ENCODE data around the gene TRPM5. TPM values are rescaled to one million over a fixed set of nuclear protein-coding genes. Genes with fewer than 3 reads are reported as not detected.

Gene TRPM5
- total RNA-seq, 4 donors from 2014 or later, result not detected

DNA sequence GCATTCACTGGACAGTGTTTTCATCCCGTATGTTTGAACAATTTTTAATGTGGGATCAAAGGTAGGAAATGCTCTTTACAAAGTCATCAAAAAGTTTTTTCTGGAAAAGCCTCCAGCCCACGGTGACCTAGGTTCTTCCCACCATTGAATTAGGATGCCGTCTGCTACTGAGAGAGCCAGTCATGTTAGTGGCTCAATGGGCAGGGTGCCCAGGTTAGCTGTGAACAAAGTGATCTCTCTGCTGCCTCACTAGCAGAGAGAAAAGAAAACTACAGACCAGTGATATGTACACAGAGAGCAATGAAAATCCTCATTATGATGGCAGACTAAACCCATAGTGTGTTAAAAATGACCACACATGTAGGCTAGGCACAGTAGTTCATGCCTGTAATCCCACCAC, 32.9 kb upstream of the TRPM5 start:
- H3K27ac ChIP-seq, result no peak overlapping the region
- peaks cover 0 to 2% (median 0%) of the 10 kb centered on the region in 4 donors for H3K27me3 ChIP-seq
- H3K36me3 ChIP-seq, result no peaks in the 10 kb centered on the region
- no peak for DNase-seq
- TF ChIP-seq POLR2A (IDR thresholded peaks at IDR 0.05), result no peak
- TF ChIP-seq, protein P1, sequence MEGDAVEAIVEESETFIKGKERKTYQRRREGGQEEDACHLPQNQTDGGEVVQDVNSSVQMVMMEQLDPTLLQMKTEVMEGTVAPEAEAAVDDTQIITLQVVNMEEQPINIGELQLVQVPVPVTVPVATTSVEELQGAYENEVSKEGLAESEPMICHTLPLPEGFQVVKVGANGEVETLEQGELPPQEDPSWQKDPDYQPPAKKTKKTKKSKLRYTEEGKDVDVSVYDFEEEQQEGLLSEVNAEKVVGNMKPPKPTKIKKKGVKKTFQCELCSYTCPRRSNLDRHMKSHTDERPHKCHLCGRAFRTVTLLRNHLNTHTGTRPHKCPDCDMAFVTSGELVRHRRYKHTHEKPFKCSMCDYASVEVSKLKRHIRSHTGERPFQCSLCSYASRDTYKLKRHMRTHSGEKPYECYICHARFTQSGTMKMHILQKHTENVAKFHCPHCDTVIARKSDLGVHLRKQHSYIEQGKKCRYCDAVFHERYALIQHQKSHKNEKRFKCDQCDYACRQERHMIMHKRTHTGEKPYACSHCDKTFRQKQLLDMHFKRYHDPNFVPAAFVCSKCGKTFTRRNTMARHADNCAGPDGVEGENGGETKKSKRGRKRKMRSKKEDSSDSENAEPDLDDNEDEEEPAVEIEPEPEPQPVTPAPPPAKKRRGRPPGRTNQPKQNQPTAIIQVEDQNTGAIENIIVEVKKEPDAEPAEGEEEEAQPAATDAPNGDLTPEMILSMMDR (IDR thresholded peaks at IDR 0.05), result no peak
- H3K4me1 ChIP-seq, result peaks cover 0 to 17% (median 0%) of the 10 kb centered on the region in 3 donors
- WGBS, 2 donors, result 52 to 74% methylated on average over 3 of the region's 3 CpGs
- peaks cover 0 to 9% (median 7%) of the 10 kb centered on the region in 3 donors for H3K9me3 ChIP-seq
- H3K4me3 ChIP-seq, result no peak overlapping the region
- intact Hi-C loops (cut with DNase I), result no loop called here

DNA sequence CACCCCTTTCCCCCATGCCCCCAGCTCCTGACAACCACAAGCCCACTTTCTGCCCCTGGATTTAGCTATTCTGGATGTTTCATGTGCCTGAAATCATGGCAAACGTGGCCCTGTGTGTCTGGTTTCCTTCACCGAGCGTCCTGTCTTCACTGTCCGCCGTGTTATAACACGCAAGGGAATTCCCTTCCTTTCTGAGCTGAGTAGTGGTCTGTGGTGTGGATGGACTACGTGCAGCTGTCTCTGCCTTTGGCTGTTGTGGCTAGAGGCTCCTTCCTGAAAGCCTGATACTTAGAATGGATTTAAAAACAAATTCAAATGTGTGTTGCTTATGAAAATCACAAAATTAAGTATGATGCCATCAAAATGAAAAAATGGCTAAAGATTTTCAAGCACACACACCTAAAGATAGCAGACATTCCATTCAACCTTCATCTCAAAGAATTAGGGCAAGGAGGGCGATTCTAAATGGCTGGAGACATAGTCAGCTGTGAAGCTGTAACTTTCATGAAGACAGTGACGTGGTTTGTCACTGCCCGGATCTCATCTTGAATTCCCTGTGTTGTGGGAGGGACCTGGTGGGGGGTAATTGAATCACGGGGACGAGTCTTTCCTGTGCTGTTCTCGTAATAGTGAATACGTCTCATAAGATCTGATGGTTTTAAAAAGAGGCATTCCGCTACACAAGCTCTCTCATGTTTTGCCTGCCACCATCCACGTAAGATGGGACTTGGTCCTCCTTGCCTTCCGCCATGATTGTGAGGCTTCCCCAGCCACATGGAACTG, 31.0 kb upstream of the TRPM5 start:
- Histone ChIP-seq H3K27ac (no peak overlapping the region), H3K4me3 (no peak overlapping the region), H3K36me3 (no peaks in the 10 kb centered on the region), H3K9me3 (peaks cover 0 to 9% (median 7%) of the 10 kb centered on the region in 3 donors), H3K27me3 (peaks cover 0 to 9% (median 0%) of the 10 kb centered on the region in 4 donors), H3K4me1 (peaks cover 0 to 2% (median 0%) of the 10 kb centered on the region in 3 donors)
- intact Hi-C loops (cut with DNase I), result no loop called here
- no peak for DNase-seq
- TF ChIP-seq, protein P1 (IDR thresholded peaks at IDR 0.05), result no peak
- 72 to 81% methylated on average over 16 to 17 of the region's 17 CpGs for WGBS, 2 donors

DNA sequence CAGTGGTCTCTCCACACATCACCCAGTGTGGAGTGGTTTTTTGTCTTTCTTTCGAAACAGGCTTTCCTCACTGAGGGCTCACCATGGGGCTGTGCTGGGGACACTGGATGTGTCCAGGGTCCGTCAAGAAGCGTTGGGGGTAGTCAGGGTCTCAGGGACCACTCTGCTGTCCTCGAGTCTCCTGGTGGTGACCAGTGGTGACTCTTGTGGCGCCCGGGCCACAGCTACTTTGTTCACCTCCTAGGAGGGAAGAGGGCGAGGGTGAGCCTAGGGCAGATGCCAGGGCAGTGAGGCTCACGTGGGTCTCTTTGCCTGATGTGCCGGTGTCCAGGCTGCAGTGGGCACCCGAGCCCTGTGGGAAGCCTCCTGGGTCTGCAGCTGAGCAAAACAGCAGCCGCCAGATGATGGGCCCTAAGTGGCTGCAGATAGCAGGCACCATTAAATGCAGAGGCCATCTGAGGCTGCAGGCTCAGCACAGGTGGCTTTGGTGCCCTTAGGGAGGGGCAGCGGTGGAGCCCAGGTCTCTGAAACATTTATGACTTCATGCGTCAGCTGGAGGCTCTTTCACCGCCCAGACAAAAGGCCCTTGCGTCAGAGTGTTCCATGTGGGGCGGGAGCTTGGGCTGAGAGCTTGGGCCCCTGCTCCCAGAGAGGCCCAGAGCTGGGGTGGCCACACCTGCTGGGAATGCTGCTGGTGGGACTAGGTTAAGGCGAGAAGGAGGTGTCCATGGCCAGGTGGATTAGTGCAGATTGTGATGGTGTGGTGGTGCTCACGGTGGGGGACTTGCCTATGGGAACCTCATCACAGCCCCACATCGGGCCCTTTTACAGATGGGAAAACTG, 30.0 kb upstream of the TRPM5 start:
- intact Hi-C loops (cut with DNase I), result no loop called here
- DNase-seq, result no peak
- Histone ChIP-seq H3K36me3 (no peaks in the 10 kb centered on the region), H3K4me3 (no peak overlapping the region), H3K27ac (no peak overlapping the region), H3K4me1 (no peaks in the 10 kb centered on the region), H3K27me3 (peaks cover 0 to 11% (median 0%) of the 10 kb centered on the region in 4 donors), H3K9me3 (peaks cover 0 to 5% (median 4%) of the 10 kb centered on the region in 3 donors)
- TF ChIP-seq POLR2A (IDR thresholded peaks at IDR 0.05), result no peak
- TF ChIP-seq, protein P1 (IDR thresholded peaks at IDR 0.05), result no peak
- 85 to 100% methylated on average over 2 to 3 of the region's 19 CpGs for WGBS, 2 donors

DNA sequence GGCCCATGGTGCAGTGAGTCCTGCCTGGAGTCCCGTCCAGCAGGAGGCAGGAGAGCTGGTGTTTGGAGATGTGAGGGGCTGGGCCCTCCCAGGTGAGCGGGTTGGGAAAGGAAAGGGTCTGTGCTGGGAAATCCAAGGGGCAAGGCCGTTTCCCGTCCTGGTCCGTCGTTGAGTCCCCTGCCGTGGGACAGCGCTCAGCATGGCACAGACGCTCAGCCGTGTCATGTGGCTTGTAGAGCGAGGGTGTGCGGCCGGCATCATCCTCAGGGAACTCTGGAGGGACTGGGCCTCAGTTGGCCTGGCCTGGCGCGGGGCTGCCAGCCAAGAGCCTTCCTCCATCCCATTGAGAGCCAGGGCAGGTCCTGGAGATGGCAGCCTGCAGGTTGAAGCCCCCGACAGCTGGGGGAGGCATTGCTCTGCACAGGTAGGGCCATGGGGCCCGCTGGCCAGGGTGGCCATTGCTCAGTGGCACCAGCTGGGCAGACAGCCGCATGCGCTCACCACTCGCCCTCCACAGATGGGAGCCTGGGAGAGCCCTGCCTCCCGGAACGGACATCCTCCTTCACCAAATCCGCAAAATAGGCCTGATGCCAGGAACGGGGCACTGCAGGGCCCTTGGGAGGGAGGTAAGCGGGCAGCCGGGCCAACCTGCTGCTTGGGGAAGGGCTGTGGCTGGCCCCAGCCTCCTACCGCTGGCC, 29.2 kb upstream of the TRPM5 start:
- no peak for DNase-seq
- no peaks in the 10 kb centered on the region for H3K9me3 ChIP-seq
- intact Hi-C loops (cut with DNase I), result no loop called here
- peaks cover 0 to 11% (median 0%) of the 10 kb centered on the region in 4 donors for H3K27me3 ChIP-seq
- H3K36me3 ChIP-seq, result no peaks in the 10 kb centered on the region
- TF ChIP-seq POLR2A (IDR thresholded peaks at IDR 0.05), result no peak
- TF ChIP-seq, protein P1 (IDR thresholded peaks at IDR 0.05), result no peak
- H3K4me1 ChIP-seq, result no peaks in the 10 kb centered on the region
- H3K4me3 ChIP-seq, result no peak overlapping the region
- H3K27ac ChIP-seq, result no peak overlapping the region
- 84 to 94% methylated on average over 9 to 22 of the region's 27 CpGs for WGBS, 2 donors

Data from esophagus squamous epithelium (tissue), 5 donors.